Iris pigment epithelial cell (primary cell): ENCODE measurements around the gene TPD52L2.
A peak's percentile ranks its signal among the peaks of the same experiment; 100 is the strongest.
"Not testable (repeated sequence)": the region's sequence is repeated elsewhere in the genome, so short reads cannot be mapped to it uniquely, and the experiment has no call there.

Experiments used
- DNase-seq: peaks from one replicate; pipeline ENCODE4 v3.0.0-alpha.2; 2011; ENCODE audit warnings: low read depth

The TPD52L2 gene

GRCh38 chr20:63895952-63896263 lies 30.8 kb downstream of the TPD52L2 start:
- DNase-seq = peak; percentile 37

- peak; percentile 54 for DNase-seq
Measured at GRCh38 chr20:63896264-63897105, 31.4 kb downstream of the TPD52L2 start.

- no peak for DNase-seq
Measured at GRCh38 chr20:63897978-63898561, 33.0 kb downstream of the TPD52L2 start.

GRCh38 chr20:63898882-63899558 lies 34.0 kb downstream of the TPD52L2 start:
- no peak for DNase-seq

- DNase-seq = no peak
Measured at GRCh38 chr20:63900413-63900812, 35.3 kb downstream of the TPD52L2 start.

- DNase-seq = no peak
Measured at GRCh38 chr20:63903796-63904561, 38.9 kb downstream of the TPD52L2 start.

GRCh38 chr20:63908008-63908682 lies 43.1 kb downstream of the TPD52L2 start:
- DNase-seq = no peak

- DNase-seq = no peak
Measured at GRCh38 chr20:63911176-63911575, 46.1 kb downstream of the TPD52L2 start.

GRCh38 chr20:63913768-63914167 lies 48.7 kb downstream of the TPD52L2 start:
- DNase-seq = no peak

- DNase-seq = no peak
Measured at GRCh38 chr20:63915471-63915870, 50.4 kb downstream of the TPD52L2 start.

- DNase-seq = not testable (repeated sequence)
Measured at GRCh38 chr20:63916371-63916939, 51.4 kb downstream of the TPD52L2 start.

- peak; percentile 21 for DNase-seq
Measured at GRCh38 chr20:63917811-63918210, 52.7 kb downstream of the TPD52L2 start.

GRCh38 chr20:63919130-63919529 lies 54.1 kb downstream of the TPD52L2 start:
- DNase-seq = no peak

- DNase-seq = no peak
Measured at GRCh38 chr20:63920226-63920625, 55.2 kb downstream of the TPD52L2 start.

GRCh38 chr20:63923651-63924050 lies 58.6 kb downstream of the TPD52L2 start:
- no peak for DNase-seq

- DNase-seq = no peak
Measured at GRCh38 chr20:63924241-63924640, 59.2 kb downstream of the TPD52L2 start.

- no peak for DNase-seq
Measured at GRCh38 chr20:63926298-63926697, 61.2 kb downstream of the TPD52L2 start.

GRCh38 chr20:63929071-63929470 lies 64.0 kb downstream of the TPD52L2 start:
- no peak for DNase-seq

- DNase-seq = not testable (repeated sequence)
Measured at GRCh38 chr20:63929473-63929883, 64.4 kb downstream of the TPD52L2 start.

- no peak for DNase-seq
Measured at GRCh38 chr20:63930971-63931553, 66.0 kb downstream of the TPD52L2 start.

- DNase-seq = no peak
Measured at GRCh38 chr20:63931735-63932134, 66.7 kb downstream of the TPD52L2 start.
